Parathyroid adenoma (tissue), 2 donors: ENCODE measurements around the gene CADM1.

Experiments used
- H2AFZ ChIP-seq: fragments of 300-600 bp; sonication (generic); one replicate; pipeline ENCODE4 v1.7.0; 2017; ENCODE audit warnings: antibody characterized with exemption, mild to moderate bottlenecking
- H3K27ac ChIP-seq: fragments of 300-600 bp; sonication (generic); one replicate; pipeline ENCODE4 v1.7.0; 2017
- H3K27me3 ChIP-seq: fragments of 300-600 bp; sonication (generic); one replicate; pipeline ENCODE4 v1.7.0; 2017; ENCODE audit warnings: low read length; ENCODE audit not compliant: control insufficient read depth, insufficient read depth
- H3K36me3 ChIP-seq: fragments of 300-600 bp; sonication (generic); one replicate; pipeline ENCODE4 v1.7.0; 2017; ENCODE audit warnings: low read length; ENCODE audit not compliant: control insufficient read depth, insufficient read depth
- H3K4me1 ChIP-seq: fragments of 300-600 bp; sonication (generic); one replicate; pipeline ENCODE4 v1.7.0; 2017; ENCODE audit warnings: control low read depth
- H3K4me2 ChIP-seq: fragments of 300-600 bp; sonication (generic); one replicate; pipeline ENCODE4 v1.7.0; 2017; ENCODE audit warnings: low read length
- H3K4me3 ChIP-seq: fragments of 300-600 bp; sonication (generic); one replicate; pipeline ENCODE4 v1.7.0; 2017; ENCODE audit warnings: low read depth, low read length
- H3K79me2 ChIP-seq: fragments of 300-600 bp; sonication (generic); one replicate; pipeline ENCODE4 v1.7.0; 2017; ENCODE audit warnings: control low read depth
- H3K9ac ChIP-seq: fragments of 300-600 bp; sonication (generic); one replicate; pipeline ENCODE4 v1.7.0; 2017; ENCODE audit warnings: mild to moderate bottlenecking
- H3K9me3 ChIP-seq: fragments of 300-600 bp; sonication (generic); one replicate; pipeline ENCODE4 v1.7.0; 2017; ENCODE audit warnings: low read length; ENCODE audit not compliant: control insufficient read depth
- CTCF ChIP-seq: fragments of 300-600 bp; sonication (generic); IDR thresholded peaks from one replicate; pipeline ENCODE4 v1.7.0; 2017; ENCODE audit warnings: antibody characterized with exemption, mild to moderate bottlenecking
- donor health status: primary hyperparathyroidism.

Gene CADM1

GRCh38 chr11:115503083-115503885 lies 931 bp downstream of the CADM1 start:
- no peak overlapping the region for H3K27ac ChIP-seq
- H2AFZ ChIP-seq, result peak overlapping the region; percentile 98
- peak overlapping the region; percentile 68 for H3K4me3 ChIP-seq

GRCh38 chr11:115502636-115503082 lies 1.6 kb downstream of the CADM1 start:
- H3K36me3 ChIP-seq, result no peaks in the 10 kb centered on the region
- H3K4me2 ChIP-seq, result peak overlapping the region; percentile 83
- peak overlapping the region; percentile 98 for H2AFZ ChIP-seq
- no peak for TF ChIP-seq CTCF
- no peak overlapping the region for H3K9ac ChIP-seq
- no peaks in the 10 kb centered on the region for H3K79me2 ChIP-seq
- no peaks in the 10 kb centered on the region for H3K4me1 ChIP-seq
- H3K27me3 ChIP-seq, result no peaks in the 10 kb centered on the region
- no peak overlapping the region for H3K27ac ChIP-seq
- no peaks in the 10 kb centered on the region for H3K9me3 ChIP-seq
- peak overlapping the region; percentile 68 for H3K4me3 ChIP-seq

More at GRCh38 chr11:115503083-115503885, 931 bp downstream of the CADM1 start:
- Histone ChIP-seq H3K4me1 (no peaks in the 10 kb centered on the region), H3K9ac (no peak overlapping the region), H3K79me2 (no peaks in the 10 kb centered on the region), H3K36me3 (no peaks in the 10 kb centered on the region), H3K9me3 (no peaks in the 10 kb centered on the region), H3K27me3 (no peaks in the 10 kb centered on the region), H3K4me2 (peak overlapping the region; percentile 83)
- TF ChIP-seq CTCF, result no peak

- Histone ChIP-seq H3K79me2 (no peaks in the 10 kb centered on the region), H3K4me1 (no peaks in the 10 kb centered on the region), H3K36me3 (no peaks in the 10 kb centered on the region), H3K9ac (no peak overlapping the region), H3K9me3 (no peaks in the 10 kb centered on the region), H3K4me3 (peak overlapping the region; percentile 68), H3K27ac (no peak overlapping the region), H3K4me2 (peak overlapping the region; percentile 83), H3K27me3 (no peaks in the 10 kb centered on the region), H2AFZ (peak overlapping the region; percentile 98)
- TF ChIP-seq CTCF, result no peak
Observed at GRCh38 chr11:115501893-115502589, 2.2 kb downstream of the CADM1 start.

GRCh38 chr11:115501502-115501892 lies 2.7 kb downstream of the CADM1 start:
- Histone ChIP-seq H3K4me2 (no peak overlapping the region), H3K4me3 (no peak overlapping the region), H3K4me1 (no peaks in the 10 kb centered on the region), H3K36me3 (no peaks in the 10 kb centered on the region), H3K79me2 (no peaks in the 10 kb centered on the region), H3K27ac (no peak overlapping the region), H3K9me3 (no peaks in the 10 kb centered on the region), H3K9ac (no peak overlapping the region), H2AFZ (no peak overlapping the region), H3K27me3 (no peaks in the 10 kb centered on the region)
- no peak for TF ChIP-seq CTCF
